HG03565 (cell line): Measurements from ENCODE around the gene CERS5.

Source experiments
- ATAC-seq: cut with Tn5 transposase; IDR thresholded peaks from one replicate; pipeline ENCODE4 v1.9.1; 2021; ENCODE audit warnings: mild to moderate bottlenecking, moderate library complexity; ENCODE audit not compliant: unreplicated experiment

The CERS5 gene

GRCh38 chr12:50142993-50143392 is 24.2 kb downstream of the CERS5 start:
- ATAC-seq: no peak

DNA sequence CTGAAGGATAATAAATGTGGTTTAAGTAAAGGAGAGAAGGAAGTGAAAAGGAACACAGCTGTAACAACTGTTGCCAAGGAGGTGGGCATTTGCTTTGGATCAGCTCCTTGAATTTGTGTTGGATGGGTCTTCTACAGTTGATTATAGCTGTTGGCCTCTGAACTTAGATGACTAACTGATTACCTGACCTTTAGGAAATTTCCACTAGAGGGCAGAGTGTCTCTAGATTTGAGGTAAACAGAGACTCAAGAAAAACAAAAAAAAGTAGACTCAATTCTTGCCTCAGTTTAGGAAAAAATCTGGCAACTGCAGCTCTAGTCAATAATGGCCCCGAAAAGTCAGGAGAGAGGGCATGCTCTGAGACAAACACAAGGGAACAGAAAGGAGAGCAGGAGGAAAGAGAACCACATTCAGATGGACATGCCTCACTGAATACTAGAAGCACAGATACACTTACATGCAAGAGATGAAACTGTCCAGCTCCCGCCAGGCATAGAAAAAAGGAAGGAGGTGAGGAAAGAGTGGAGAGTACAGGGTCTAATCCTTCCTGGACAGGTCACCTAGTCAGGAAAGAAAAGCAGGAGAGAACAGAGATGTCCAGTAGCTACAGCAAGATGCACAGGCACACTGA is 34.5 kb downstream of the CERS5 start:
- ATAC-seq: no peak

GRCh38 chr12:50129290-50129689 is 37.9 kb downstream of the CERS5 start:
- ATAC-seq: no peak

GRCh38 chr12:50127546-50127945 is 39.6 kb downstream of the CERS5 start:
- no peak for ATAC-seq

DNA sequence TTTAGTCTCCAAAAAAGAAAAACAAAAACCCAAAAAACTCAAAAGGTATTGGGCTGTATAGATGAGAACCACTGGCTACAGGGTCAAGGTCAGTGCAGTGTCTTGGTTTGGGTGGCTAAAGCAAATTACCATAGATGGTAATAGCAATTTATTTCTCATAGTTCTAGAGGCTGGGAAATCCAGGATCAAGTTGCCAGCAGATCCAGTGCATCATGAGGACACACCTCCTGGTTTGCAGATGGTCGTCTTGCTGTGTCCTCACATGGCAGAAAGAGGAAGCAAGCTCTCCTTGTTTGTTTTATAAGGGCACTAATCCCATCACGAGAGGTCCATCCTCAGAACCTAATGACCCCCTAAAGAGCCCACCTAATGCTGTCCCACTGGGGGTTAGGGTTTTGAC is 44.0 kb downstream of the CERS5 start:
- ATAC-seq: no peak

GRCh38 chr12:50121641-50122040 is 45.5 kb downstream of the CERS5 start:
- ATAC-seq: no peak

DNA sequence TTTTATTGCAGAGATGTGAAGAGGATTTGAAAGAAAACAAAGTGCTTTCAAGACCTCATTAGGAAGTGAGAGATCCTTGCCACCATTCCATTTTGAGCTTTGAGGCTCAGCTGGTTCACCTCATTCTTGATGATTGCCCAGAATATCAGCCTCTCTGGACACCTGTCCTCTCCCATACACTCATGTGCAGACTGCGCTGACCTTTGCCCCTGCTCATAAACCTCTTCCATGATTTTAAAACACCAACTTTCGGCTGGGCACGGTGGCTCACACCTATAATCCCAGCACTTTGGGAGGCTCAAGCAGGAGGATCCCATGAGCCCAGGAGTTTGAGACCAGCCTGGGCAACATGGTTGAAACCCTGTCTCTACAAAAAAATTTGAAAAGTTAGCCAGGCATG is 46.2 kb downstream of the CERS5 start:
- ATAC-seq: no peak

- ATAC-seq: no peak
Measured at GRCh38 chr12:50120521-50120920, 46.6 kb downstream of the CERS5 start.

GRCh38 chr12:50119387-50119786 is 47.8 kb downstream of the CERS5 start:
- ATAC-seq: no peak

DNA sequence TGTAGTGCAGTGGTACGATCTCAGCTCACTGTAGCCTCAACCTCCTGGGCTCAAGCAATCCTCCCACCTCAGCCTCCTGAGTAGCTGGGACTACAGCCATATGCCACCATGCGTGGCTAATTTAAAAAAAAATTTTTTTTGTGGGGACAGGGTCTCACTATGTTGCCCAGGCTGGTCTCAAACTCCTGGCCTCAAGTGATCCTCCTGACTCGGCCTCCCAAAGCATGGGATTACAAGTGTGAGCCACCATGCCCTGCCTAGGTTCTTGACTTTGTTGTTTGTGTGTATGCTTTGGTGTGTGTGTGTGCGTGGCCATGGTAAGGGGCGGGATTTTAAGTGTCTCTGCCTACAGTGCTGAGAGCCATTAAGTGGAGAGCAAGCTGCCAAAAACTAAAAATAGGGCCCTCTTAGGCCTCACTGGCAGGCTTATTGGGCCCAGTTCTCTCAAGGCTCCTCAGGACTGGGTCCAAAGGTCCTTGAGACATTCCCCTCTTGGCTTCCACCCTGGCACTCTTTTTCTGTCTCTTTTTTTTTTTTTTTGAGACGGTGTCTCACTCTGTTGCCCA is 50.0 kb downstream of the CERS5 start:
- ATAC-seq: no peak

GRCh38 chr12:50112456-50113218 is 54.5 kb downstream of the CERS5 start:
- no peak for ATAC-seq

GRCh38 chr12:50111693-50112455 is 55.3 kb downstream of the CERS5 start, which contains the start of gene COX14:
Gene COX14, plus strand, starts transcription at chr12:50112236. Its CDS starts 7,808 bp downstream, at chr12:50120044.
- ATAC-seq: peak; percentile 78

- ATAC-seq: no peak
Measured at GRCh38 chr12:50111395-50111692, 55.8 kb downstream of the CERS5 start.

DNA sequence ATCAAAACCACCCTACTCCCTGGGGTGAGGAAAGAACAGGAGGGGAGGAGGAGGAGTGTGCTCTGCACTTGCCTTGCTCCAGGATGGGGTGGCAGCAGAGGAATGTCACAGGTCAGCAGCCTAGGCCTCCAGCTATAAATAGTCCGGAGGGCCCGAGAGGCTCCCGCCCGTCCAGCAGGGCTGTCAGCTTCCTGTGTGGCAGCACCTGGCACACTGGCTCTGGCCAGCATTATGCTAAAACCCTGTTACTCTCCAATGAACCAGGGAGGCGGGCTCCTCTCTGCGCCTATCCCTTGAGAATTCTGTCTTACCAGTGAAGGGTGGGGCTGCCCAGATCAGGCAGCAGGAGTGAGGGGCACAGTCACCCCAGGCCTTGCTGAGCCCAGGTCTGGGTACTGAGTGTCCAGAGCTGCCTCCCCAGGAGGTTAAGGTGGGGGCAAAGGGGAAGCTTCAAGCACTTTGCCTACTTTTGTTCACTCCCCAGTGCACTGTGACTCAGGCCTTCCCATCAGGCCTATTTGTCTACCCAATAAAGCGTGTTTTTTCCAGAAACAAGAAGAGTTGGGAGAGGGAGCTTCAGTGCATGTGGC is 56.3 kb downstream of the CERS5 start:
- no peak for ATAC-seq

- ATAC-seq: no peak
Measured at GRCh38 chr12:50110127-50110761, 56.9 kb downstream of the CERS5 start.

GRCh38 chr12:50109319-50109718 is 57.9 kb downstream of the CERS5 start:
- ATAC-seq: no peak

DNA sequence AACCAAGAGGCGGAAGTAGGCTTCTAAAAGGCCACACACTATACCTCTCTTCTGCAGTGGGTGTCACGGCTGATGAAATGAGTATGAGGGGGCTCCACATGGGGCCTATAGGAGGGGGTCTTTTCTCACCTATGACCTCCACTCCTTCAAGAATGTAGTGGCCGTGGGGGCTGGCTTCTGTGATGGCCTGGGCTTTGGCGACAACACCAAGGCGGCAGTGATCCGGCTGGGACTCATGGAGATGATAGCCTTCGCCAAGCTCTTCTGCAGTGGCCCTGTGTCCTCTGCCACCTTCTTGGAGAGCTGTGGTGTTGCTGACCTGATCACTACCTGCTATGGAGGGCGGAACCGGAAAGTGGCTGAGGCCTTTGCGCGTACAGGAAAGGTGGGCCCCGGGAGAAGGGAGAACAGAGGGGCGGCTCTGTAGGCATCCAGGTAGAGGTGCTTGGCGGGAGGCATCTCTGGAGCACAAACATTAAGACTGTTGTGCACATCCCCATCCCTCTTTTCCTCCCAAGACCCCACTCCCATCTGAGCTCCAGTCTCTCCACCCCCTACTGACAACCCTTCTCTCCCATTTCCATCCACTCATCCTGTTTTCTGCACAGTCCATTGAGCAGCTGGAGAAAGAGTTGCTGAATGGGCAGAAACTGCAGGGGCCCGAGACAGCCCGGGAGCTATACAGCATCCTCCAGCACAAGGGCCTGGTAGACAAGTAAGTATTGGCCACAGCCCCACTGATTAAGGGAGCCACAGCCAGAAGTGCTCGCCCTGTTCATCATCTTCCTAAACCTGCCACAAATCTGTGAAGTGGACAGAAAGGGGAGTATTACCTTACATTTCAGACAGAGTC is 59.5 kb downstream of the CERS5 start:
- no peak for ATAC-seq

DNA sequence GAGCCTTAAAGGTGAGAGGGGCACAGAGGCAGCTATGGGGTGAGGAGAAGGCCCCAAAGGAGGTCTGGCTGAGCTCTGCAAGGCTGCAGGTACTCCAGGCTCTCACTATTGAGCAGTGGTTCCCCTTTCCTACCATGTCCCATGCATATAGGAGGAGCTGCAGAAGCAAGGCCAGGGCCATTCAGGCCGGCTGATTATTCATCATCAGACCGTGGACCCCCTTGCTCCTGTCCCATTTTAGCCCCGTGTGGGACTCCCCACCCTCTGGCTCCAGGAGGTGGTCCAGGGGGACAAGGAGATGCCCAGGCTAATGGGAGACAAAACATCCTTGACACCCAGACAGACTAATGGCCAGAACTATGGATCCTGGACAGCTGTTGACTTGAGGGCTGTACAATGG is 60.3 kb downstream of the CERS5 start:
- no peak for ATAC-seq

DNA sequence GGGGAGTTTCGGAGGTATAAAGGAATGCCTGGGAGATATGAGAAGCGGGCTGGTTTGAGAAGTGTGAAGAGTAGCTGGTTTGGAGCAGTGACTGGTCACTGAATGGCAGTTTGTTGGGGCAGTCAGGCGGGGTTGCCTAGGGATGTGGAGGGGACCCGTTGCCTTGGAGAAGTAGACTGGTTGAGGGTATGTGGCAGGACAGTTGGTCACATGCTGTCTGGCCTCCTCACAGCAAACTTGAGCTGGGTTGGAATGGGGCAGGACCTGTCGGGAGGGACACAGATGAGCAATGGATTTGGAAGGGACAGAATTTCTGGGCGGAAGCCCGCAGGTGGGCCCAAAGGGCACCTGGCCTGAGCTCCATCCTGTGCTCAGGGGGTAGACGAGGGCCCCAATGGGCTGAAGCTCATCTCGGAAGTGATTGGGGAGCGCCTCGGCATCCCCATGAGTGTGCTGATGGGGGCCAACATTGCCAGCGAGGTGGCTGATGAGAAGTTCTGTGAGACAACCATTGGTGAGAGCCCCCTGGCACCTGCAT is 61.2 kb downstream of the CERS5 start:
- ATAC-seq: no peak
